ENCODE results near the gene PAPOLB. TPM values are rescaled to one million over a fixed set of nuclear protein-coding genes. Genes with fewer than 3 reads are reported as not detected.

The PAPOLB gene
- total RNA-seq, 1 donor from 2014 or later = 0.07 TPM

GRCh38 chr7:4842319-4843064 is 19.3 kb downstream of the PAPOLB start:
- DNase-seq (ENCODE audit: low read depth, low spot score) = no peak

GRCh38 chr7:4841836-4842235 is 20.0 kb downstream of the PAPOLB start:
- DNase-seq (ENCODE audit: low read depth, low spot score) = no peak

GRCh38 chr7:4841007-4841784 is 20.6 kb downstream of the PAPOLB start:
- DNase-seq (ENCODE audit: low read depth, low spot score) = no peak

GRCh38 chr7:4840079-4840501 is 21.7 kb downstream of the PAPOLB start:
- DNase-seq (ENCODE audit: low read depth, low spot score) = no peak

DNA sequence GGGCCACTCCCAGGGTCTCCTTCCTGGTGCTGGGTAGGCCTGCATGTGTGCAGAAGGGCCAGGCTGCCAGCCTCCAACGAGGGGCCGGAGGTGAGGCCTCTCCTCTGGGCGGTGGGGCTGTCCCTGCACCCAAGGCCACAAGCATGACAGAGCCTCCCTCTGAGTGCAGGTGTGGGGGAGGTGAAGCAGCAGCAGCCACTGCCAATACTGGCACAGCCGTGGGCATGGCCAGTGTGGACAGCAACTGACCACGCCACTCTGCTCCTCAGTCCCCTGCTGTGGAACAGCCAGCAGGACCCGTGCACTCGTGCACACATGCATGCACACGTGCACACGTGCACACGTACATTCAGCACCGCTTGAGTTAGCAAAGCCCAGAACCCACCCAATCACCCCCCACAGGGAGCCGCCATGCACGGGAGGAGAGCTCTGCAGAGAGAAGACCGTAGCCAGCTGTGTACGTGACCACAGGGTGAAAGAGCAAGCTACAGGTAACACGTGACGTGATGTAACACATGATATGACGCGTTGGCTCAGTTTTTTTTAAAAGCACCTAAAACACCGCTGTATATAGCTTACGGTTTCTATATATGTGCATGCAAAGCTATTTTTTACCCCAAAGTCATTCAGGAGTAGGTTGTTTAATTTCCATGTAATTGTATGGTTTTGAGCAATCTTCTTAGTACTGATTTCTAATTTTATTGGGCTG is 23.1 kb downstream of the PAPOLB start:
- DNase-seq (ENCODE audit: low read depth, low spot score) = no peak

DNA sequence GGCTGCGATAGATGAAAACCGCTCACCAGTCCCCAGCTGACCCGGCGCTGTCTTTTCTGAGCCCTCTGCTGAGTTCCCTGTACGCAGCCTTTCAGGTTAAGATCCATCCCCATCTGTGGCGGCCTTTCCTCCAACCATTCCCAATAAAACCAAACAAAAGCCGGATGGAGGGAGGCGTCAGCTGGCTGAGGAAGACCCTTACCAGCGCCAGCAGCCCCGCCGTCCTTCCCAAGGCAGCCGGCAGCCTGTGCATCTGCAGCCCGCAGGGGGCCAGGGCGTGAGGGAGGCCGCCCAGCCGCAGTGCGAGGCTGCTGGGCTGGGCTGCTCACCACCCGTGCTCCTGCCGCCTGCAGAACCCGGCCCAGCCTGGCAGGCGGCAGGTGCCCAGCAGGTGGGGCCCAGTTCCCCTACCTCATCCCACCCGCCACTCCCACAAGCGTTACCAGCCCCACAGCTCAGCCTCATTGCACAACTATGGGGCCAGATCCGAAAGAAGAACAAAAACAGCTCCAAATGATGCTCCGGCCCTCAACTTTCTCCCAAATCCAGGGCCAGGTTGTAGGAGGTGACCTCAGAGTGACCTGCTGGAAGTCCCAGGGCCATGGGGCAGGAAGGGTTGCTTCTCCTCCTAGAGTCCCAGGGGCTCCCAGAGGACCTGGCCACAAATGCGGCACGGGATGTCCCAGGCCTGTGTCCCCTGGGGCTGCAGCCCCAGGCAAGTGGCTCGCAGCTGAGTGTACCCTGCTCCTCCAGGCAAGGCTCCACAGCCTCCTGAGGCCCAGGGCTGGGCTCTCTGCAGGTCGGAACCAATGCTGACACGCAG is 23.8 kb downstream of the PAPOLB start:
- no peak for DNase-seq (ENCODE audit: low read depth, low spot score)

DNA sequence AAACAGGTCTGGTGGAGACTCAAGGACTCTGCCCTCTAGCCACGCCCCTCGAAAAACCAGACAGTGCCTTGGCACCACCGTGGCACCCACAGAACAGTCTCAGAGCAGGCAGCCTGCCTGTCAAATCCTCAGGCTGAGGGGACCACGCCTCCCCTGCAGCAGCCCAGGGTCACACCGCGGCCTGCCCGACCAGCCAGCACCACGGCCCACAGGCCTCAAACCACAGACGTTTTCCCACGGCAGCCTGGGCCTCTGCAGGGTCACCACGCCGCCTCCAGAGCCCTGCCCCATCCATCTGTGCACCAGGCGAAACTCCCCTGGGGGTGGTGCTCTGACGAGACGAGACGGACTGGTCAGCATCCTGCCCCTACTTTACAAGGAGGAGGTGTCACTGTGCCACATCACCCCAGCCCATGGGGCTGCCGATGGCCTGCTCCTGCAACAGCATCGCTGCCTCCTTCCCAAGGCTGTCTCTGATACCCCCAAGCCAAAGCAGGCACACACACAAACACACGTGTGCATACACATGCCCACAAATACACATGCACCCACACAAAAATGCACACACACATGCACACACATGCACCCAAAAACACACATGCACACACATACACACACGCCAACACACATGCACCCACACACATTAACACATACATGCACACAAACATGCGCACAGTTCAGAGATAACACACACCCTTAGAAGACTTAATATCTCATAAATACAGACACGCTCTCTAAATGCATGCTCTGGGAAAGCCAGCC is 24.6 kb downstream of the PAPOLB start:
- DNase-seq (ENCODE audit: low read depth, low spot score) = no peak

DNA sequence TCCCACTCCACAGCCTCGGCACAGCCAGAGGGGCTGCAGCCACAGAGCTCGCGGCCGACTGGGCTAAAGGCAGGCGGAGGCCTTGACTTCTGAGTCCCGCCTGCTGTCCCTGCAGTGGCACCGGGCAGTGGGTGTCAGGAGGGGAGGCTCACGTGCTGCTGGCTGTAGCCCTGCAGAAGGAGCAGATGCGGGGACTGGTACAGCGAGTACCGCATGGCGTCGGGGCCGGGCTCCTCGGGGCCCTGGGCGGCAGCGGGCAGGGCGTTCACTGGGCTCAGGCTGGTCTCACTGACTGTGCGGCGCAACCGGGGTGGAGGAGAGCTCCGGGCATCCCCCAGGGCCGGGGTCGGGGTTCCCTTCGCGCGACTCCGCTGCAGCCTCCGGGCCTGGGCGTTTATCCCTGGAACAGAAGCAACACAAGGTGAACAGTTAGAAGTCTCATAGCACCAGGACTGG is 25.6 kb downstream of the PAPOLB start:
- DNase-seq (ENCODE audit: low read depth, low spot score) = no peak

DNA sequence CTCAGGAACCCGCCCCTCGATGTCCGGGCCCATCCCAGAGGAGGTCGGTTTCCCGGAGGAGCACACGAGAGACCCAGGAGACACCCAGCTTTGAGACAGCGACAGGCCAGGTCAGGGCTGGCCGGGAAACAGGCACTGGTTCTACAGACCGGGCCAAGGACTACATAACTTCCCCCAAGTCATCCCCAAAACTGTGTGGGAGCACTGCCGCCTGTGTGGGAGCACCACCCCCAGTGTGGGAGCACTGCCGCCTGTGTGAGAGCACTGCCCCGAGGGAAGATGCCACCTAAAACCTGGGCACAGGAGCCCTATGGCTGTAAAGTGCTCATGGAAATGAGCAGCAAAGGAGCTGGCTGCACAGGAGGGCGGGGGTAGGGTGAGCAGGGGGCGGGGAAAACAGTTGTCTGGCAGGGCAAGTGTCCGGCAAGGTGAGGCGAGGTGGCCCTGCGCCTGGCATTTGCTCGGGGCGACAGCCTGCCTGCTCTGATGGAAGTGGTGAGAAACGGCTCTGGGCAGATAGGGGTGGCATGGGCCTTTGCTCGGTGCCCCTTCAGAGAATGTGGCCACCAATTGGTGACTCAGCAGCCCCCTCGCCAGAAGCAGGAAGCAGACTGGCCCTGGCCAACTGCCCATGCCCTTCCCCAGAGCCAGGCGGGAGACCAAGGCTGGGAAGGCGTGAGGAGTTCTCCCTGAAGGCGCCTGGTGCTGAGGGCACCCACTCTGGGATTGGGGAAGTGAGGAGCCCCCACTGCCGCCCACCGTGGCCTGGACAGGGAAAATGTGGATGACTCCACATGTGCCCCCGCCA is 26.2 kb downstream of the PAPOLB start:
- DNase-seq (ENCODE audit: low read depth, low spot score) = no peak

DNA sequence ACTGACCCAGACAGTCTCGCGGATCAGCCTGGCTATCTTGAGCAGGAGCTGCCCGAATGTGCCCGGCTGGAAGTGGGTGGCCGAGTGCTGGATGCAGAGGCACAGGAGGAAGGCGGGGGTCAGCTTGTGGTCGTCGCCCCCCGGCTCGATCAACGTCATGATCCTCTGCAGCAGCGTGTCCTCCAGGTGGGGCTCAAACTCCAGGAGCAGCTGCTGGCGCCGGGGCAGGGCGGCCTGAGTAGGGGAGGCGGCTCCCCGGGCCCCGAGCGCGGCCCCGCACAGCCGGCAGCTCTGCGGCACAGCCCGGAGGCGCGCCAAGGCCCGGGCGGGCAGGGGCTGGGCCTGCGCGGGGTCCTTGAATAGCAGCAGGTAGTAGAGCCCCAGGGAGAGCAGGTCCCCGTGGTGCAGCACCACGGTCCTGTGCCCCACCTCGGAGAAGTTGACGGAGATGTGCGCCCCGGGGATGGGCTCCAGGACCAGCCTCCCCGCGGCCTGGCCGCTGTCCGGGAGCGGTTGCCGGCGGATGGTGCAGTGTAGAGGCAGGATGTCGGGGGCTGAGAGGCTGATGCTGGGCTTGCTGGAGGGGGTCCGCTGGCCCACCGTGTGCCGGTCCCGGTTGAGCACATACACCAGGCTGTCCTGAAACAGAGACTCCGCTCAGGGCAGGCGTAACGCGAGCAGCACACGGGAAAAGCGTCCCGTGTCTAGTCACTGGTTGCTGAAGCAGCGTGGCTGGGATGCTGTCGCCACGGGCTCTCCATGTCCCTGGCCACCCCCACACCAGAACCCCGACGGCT is 27.0 kb downstream of the PAPOLB start:
- no peak for DNase-seq (ENCODE audit: low read depth, low spot score)

GRCh38 chr7:4833691-4834600 is 27.9 kb downstream of the PAPOLB start:
- DNase-seq (ENCODE audit: low read depth, low spot score) = no peak

DNA sequence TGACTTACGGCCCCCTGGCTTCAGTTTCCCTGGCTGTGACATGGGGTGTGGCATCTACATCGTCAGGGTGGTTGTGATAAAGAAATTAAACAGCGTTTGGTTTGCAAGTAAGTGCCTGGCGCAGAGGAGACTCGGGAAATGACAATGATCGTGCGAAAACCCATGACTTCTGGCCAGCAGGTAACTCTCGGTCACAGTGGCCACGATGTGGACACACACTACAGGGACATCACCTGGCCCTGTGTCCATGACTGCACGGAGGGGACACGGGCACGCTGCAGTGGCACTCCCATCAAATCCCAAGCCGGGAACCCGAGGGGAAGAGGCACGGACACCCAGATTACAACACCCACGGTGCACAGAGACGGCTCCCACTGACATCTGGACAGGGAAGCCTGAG is 28.7 kb downstream of the PAPOLB start:
- DNase-seq (ENCODE audit: low read depth, low spot score) = no peak

DNA sequence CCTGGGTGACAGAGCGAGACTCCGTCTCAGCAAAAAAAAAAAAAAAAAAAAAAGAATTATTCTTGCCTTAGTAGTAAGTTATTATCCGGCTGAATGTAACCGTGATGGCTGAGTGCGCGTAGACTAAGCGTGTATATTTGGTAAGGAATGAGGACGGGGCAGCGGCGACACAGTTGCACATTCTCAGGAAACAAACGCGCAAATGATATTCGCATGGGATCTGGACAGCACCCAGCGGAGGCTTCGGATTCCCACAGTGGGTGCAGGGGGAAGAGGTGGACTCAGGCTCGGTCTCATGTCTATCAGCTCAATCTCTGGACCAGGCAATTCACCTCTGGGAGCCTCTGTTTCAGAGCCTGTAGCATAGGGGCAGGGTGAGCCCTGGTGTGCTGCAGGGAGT is 29.1 kb downstream of the PAPOLB start:
- no peak for DNase-seq (ENCODE audit: low read depth, low spot score)

GRCh38 chr7:4831723-4832495 is 29.9 kb downstream of the PAPOLB start:
- DNase-seq (ENCODE audit: low read depth, low spot score) = no peak

GRCh38 chr7:4830176-4830575 is 31.7 kb downstream of the PAPOLB start:
- DNase-seq (ENCODE audit: low read depth, low spot score) = no peak

- DNase-seq (ENCODE audit: low read depth, low spot score) = no peak
These were observed 33.0 kb downstream of the PAPOLB start for GRCh38 chr7:4828720-4829383.

Measured in pulmonary artery endothelial cell (primary cell).